HEK293T (cell line): ENCODE data around the gene HSD17B7.

ENCODE experiments used
- FOXA1 ChIP-seq: fragments of 450-650 bp; IDR thresholded peaks from 2 replicates; pipeline ENCODE4 v1.6.1; 2016; ENCODE audit warnings: mild to moderate bottlenecking
- HDGF ChIP-seq: fragments of 450-650 bp; IDR thresholded peaks from 2 replicates; pipeline ENCODE4 v1.6.1; 2017; ENCODE audit warnings: antibody characterized with exemption, borderline replicate concordance
- NFRKB ChIP-seq: fragments of 450-650 bp; IDR thresholded peaks from 2 replicates; pipeline ENCODE4 v1.6.1; 2016; ENCODE audit warnings: mild to moderate bottlenecking, moderate library complexity
- SUZ12 ChIP-seq: fragments of 450-650 bp; IDR thresholded peaks from 2 replicates; pipeline ENCODE4 v1.6.1; 2016; ENCODE audit warnings: mild to moderate bottlenecking

DNA sequence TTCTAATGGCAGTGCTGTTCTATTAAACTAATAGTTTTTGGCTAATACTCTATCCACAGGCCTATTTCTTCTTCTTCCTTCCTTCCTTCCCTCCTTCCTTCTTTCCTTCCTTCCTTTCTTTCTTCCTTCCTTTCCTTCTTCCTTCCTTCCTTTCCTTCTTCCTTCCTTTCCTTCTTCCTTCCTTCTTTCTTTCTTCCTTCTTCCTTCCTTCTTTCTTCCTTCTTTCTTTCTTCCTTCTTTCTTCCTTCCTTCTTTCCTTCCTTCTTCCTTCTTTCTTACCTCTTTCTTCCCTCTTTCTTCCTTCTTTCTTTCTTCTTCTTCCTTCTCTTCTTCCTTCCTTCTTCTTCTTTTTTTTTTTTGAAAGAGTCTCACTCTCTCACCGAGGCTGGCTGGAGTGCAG, 38.8 kb downstream of the HSD17B7 start:
- no peak for TF ChIP-seq FOXA1
- no peak for TF ChIP-seq SUZ12
- TF ChIP-seq HDGF, result no peak
- no peak for TF ChIP-seq NFRKB
